Frontal cortex (tissue), 4 donors: Measurements from ENCODE around the gene FARP2. TPM values are rescaled to one million over a fixed set of nuclear protein-coding genes. Genes with fewer than 3 reads are reported as not detected.

ENCODE experiments used
- DNase-seq, 2 donors: peaks; one replicate each; pipeline ENCODE4 v3.0.0; 2012; ENCODE audit warnings: low spot score in 2 of 2
- FAIRE-seq: peaks from 2 replicates; lab custom pipeline; 2012; peaks lifted over from hg19 to GRCh38; lab: Jason Lieb, UNC
- small RNA-seq: library from RNA; depleted of rRNA; stranded (forward); fragments of <200 nt; gene quantifications from one replicate; pipeline ENCODE3, GENCODE V24; 2014
- total RNA-seq: library from RNA; depleted of rRNA; stranded (reverse); fragments of >200 nt; gene quantifications from one replicate; pipeline ENCODE4 v1.2.3, GENCODE V29; 2014
- donor health status: control.
- donor health status: control.
- donor health status: control.

FARP2 gene
- total RNA-seq, 1 donor from 2014 or later: 37.1 TPM

DNA sequence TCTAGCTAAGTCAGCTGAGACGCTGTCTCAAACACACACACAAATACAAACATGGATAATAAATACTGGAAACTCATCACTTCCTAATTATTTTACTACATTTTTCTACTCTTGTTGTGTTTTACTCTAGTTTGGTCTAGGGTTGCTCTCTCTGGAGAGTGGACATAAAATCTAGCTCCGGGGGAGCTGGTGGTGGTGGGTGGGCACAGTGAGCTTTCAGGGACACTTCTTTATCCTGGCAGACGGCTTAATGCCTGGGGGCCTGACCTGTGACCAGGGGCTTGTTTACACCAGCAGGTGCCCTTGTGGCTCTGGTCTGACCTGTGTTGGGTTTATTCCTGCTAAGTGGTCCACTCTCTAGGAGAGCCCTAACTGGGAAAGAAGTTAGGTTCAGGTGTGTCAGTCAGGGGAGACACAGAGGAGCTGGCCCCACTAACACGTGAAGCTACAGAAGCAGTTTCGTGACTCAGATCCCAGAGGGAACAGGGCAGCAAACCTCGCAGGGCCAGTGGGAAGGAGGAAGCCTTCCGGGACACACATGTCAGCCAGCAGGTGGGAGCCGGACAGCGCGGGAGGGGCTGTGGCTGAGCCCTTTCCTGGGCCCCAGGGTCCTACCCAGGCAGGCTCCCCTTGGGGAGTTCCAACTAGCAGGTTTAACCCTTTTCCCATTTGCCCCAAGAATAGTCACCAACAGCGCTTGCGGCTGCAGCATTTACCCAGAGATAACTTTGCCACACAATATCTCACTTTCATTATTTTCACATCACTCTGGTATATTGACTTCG is 180.0 kb downstream of the FARP2 start:
- FAIRE-seq (no peak), DNase-seq (no peak)

DNA sequence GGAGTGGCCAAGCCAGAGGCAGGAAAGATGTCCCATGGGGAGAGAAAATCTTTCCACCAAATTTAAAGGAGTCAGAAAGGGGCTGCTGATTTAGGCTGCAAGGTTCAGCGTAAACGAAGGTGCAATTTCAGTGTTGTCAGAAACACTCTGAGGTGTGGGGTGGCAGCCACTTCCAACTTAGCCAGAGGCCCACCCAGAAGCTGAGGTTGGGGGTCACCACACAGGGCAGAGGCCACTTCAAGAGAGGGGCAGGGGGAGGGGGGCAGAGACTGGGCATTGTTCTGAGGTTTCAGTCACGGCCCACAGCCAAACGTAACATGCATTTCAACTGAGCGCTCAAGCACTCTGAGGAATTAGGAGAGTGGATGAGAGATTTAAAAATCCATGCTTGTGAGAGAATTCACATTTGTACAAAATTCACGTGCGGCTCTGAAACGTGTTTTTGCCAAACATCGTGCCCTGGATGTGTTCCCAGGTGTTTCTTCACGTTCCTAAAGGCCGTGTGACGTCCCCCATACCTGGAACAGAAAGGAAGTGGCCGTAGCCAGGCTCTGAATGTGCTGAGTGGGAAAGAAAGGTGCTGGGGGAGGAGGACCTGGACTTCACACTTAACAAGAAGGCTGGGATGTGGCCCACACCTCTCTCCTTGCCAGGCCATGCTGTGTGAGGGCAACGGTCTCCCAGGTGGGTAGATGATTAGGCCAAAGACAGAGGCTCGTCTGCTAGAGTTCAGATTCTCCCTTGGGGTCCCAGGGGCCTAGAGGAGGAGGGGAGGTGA is 182.9 kb downstream of the FARP2 start:
- FAIRE-seq: no peak

GRCh38 chr2:241539616-241540374 is 183.7 kb downstream of the FARP2 start:
- no peak for DNase-seq
- FAIRE-seq: no peak

More for the DNA sequence above, 182.9 kb downstream of the FARP2 start:
- no peak for DNase-seq

DNA sequence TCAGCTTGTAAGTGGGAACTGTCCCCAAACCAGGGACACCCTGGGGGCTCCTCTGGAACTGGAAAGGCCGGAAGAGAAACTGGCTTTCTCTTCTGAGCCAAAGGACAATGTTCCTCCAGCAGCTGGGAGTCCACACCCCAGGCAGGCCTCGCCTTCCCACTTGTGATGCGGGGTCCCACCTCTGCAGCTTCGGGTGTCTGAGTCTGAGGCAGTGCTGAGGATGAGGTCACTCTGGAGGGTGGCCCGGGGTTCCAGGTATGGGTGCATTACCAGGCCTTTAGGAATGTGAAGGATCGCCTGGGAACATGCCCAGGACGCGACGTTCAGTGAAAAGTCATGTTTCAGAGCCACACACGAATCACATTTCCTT is 184.3 kb downstream of the FARP2 start:
- DNase-seq (no peak), FAIRE-seq (no peak)

DNA sequence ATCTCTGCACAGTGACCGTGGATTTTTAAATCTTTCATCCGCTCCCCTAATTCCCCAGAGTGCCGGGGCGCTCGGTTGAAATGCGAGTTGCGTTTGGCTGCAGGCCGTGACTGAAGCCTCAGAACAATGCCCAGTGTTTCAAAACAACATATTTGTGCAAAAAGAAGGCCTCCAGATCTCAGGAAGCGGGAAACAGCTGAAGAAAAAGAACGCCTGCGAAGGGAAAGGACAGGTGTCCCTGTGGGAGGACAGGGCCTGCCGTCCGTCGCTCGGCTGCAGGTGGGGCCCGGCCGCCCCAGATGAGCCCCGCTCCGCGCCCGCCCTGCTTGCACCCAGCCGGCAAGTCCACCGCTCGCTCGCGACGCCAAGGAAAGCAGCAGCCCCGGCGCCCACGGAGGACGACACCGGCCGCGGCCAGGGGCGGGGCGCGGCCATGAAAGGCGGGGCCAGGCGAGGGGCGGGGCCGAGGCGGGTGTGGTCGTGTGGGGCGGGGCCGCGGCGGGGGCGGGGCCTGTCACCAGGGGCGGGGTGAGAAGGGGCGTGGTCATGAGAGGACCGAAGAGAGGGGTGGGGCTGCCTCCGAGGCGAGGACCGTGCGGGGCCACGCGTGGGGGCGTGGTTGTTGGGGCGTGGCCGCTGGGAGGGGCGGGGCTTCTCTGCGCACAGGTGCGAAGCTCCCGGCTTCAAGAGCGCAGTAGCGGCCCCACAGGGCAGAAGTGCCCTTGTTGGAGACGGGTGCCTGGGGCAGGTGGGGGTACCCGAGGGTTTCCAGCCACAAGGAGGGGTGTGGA is 184.9 kb downstream of the FARP2 start:
- FAIRE-seq: no peak
- peak; percentile 81 for DNase-seq

- no peak for FAIRE-seq
- DNase-seq: peak in 1 of 2 donors; percentile 56
Observed at GRCh38 chr2:241541564-241542277, 185.6 kb downstream of the FARP2 start.

DNA sequence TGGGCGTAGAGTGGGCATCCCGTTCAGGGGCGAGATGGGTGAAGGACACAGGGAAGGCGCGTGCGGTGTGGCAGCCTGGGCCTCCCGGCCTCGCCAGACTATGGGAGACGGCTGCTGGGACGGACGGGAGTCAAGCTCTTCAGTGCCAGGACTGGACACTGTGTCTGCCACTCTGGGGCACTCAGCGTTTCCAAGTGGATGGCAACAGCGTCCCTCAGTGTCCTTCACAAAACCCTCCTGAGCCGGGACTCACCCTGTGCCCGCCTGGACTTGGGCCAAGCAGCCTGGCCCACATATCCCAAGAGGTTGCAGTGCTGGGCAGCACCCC is 186.2 kb downstream of the FARP2 start:
- DNase-seq (peak in 1 of 2 donors; percentile 60), FAIRE-seq (no peak)

Small RNA genes lying within 50 kb of the gene (small RNA-seq; reads per million reads assigned to genes)
- not detected for gene MIR3133

Other genes with a start within 250 kb of the FARP2 start
- gene PASK, start 206.8 kb upstream of the FARP2 start, total RNA-seq: 15.1 TPM
- gene PPP1R7, start 205.8 kb upstream of the FARP2 start, total RNA-seq: 48.9 TPM
- 0.41 TPM for gene ANO7, start 167.6 kb upstream of the FARP2 start, total RNA-seq
- gene HDLBP, start 40.6 kb upstream of the FARP2 start, total RNA-seq: 159 TPM
- gene SEPTIN2, start 40.4 kb upstream of the FARP2 start, total RNA-seq: 207 TPM
- gene STK25, start 152.3 kb downstream of the FARP2 start, total RNA-seq: 181 TPM
- 20.8 TPM for gene BOK, start 202.5 kb downstream of the FARP2 start, total RNA-seq